Left kidney (tissue), 1 donor: Measurements from ENCODE around the gene SSX4B. TPM values are rescaled to one million over a fixed set of nuclear protein-coding genes. Genes with fewer than 3 reads are reported as not detected.

Experiments
- polyA plus RNA-seq: library from polyadenylated mRNA; unstranded; fragments of 120-200 nt; gene quantifications from one replicate; pipeline ENCODE4 v1.2.1, GENCODE V29; 2013; ENCODE audit not compliant: insufficient read length

SSX4B gene
- polyA plus RNA-seq, 1 donor = not detected

Other genes starting within 250 kb of the SSX4B start
- not detected for gene SSX5, start 215.2 kb downstream of the SSX4B start, polyA plus RNA-seq
- gene SSX1, start 156.6 kb downstream of the SSX4B start, polyA plus RNA-seq = not detected
- not detected for gene SSX3, start 55.3 kb downstream of the SSX4B start, polyA plus RNA-seq
- not detected for gene SSX4, start 28.4 kb downstream of the SSX4B start, polyA plus RNA-seq
- gene SLC38A5, start 58.3 kb upstream of the SSX4B start, polyA plus RNA-seq = 5.2 TPM
- gene FTSJ1, start 64.2 kb upstream of the SSX4B start, polyA plus RNA-seq = 40.4 TPM
- 7.0 TPM for gene PORCN, start 97.0 kb upstream of the SSX4B start, polyA plus RNA-seq
- gene EBP, start 109.8 kb upstream of the SSX4B start, polyA plus RNA-seq = 75.4 TPM
- 10.7 TPM for gene TBC1D25, start 127.8 kb upstream of the SSX4B start, polyA plus RNA-seq
- gene RBM3, start 162.5 kb upstream of the SSX4B start, polyA plus RNA-seq = 419 TPM
- gene WDR13, start 185.5 kb upstream of the SSX4B start, polyA plus RNA-seq = 116 TPM